Erythroblast (primary cell): ENCODE measurements around the gene PTPN1.

Experiments used
- DNase-seq, 2 experiments: peaks; one replicate each; lab custom pipeline; 2025; lab: John Stamatoyannopoulos, UW
- GATA1 ChIP-seq: IDR thresholded peaks from 2 replicates; pipeline ENCODE4 v1.6.1; 2011; ENCODE audit warnings: low read depth, mild to moderate bottlenecking, control low read depth, low read length, moderate library complexity
- POLR2A ChIP-seq: IDR thresholded peaks from 2 replicates; pipeline ENCODE4 v1.6.1; 2011; ENCODE audit warnings: mild to moderate bottlenecking, low read length

PTPN1 gene

GRCh38 chr20:50522053-50522674 lies 12.0 kb downstream of the PTPN1 start:
- no peak for DNase-seq
- no peak for TF ChIP-seq GATA1
- TF ChIP-seq POLR2A, result no peak

GRCh38 chr20:50523552-50524167 lies 13.5 kb downstream of the PTPN1 start:
- DNase-seq, result no peak
- TF ChIP-seq GATA1 (no peak), POLR2A (no peak)

GRCh38 chr20:50525681-50526080 lies 15.5 kb downstream of the PTPN1 start:
- TF ChIP-seq GATA1, result no peak
- no peak for TF ChIP-seq POLR2A
- no peak for DNase-seq

- TF ChIP-seq GATA1 (no peak), POLR2A (no peak)
- DNase-seq, result no peak
Observed at GRCh38 chr20:50526403-50526989, 16.3 kb downstream of the PTPN1 start.

GRCh38 chr20:50527068-50527605 lies 17.0 kb downstream of the PTPN1 start:
- TF ChIP-seq GATA1 (no peak), POLR2A (no peak)
- DNase-seq, result no peak

GRCh38 chr20:50528129-50528528 lies 17.9 kb downstream of the PTPN1 start:
- TF ChIP-seq POLR2A, result no peak
- DNase-seq, result no peak

- no peak for TF ChIP-seq POLR2A
- no peak for TF ChIP-seq GATA1
- DNase-seq, result no peak
Observed at GRCh38 chr20:50528804-50529351, 18.7 kb downstream of the PTPN1 start.

- no peak for DNase-seq
- TF ChIP-seq POLR2A (no peak), GATA1 (no peak)
Observed at GRCh38 chr20:50532221-50532620, 22.0 kb downstream of the PTPN1 start.

GRCh38 chr20:50533061-50533460 lies 22.9 kb downstream of the PTPN1 start:
- no peak for TF ChIP-seq POLR2A
- no peak for TF ChIP-seq GATA1
- no peak for DNase-seq

- DNase-seq, result no peak
- TF ChIP-seq GATA1 (no peak), POLR2A (no peak)
Observed at GRCh38 chr20:50533464-50533863, 23.3 kb downstream of the PTPN1 start.

- no peak for TF ChIP-seq GATA1
- no peak for TF ChIP-seq POLR2A
- no peak for DNase-seq
Observed at GRCh38 chr20:50534567-50534966, 24.4 kb downstream of the PTPN1 start.

- DNase-seq, result no peak
- TF ChIP-seq GATA1 (no peak), POLR2A (no peak)
Observed at GRCh38 chr20:50535162-50535561, 25.0 kb downstream of the PTPN1 start.

GRCh38 chr20:50536333-50536732 lies 26.1 kb downstream of the PTPN1 start:
- no peak for DNase-seq
- TF ChIP-seq GATA1, result no peak
- TF ChIP-seq POLR2A, result no peak

- no peak for TF ChIP-seq POLR2A
- no peak for TF ChIP-seq GATA1
- no peak for DNase-seq
Observed at GRCh38 chr20:50537546-50538201, 27.5 kb downstream of the PTPN1 start.
